SH-SY5Y (cell line): ENCODE measurements around the gene LPAR1.

Experiments used
- GATA2 ChIP-seq: IDR thresholded peaks from 2 replicates; pipeline ENCODE4 v1.6.1; 2011; ENCODE audit warnings: mild to moderate bottlenecking, low read depth, low read length
- GATA3 ChIP-seq: IDR thresholded peaks from 2 replicates; pipeline ENCODE4 v1.6.1; 2011; ENCODE audit warnings: low read depth, mild to moderate bottlenecking, low read length, moderate library complexity

LPAR1 gene

DNA sequence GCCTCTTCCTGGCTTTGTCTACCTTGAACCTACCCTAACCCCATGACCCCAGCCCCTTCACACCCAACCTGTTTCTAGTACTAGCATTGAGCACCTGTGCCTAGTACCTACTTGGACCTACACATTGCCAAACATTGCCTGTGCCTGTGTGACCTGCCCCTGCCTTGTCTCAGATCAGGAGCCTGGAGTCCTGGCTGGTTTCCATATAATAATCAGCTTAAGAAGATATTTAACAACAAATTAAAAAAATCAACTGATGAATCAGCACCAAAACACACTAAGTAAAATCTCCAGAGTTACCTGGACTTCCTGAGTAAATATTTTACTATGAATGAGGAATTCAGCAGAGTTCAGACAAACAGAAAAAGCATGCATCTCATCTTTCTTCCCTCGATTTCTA lies 17.7 kb downstream of the LPAR1 start:
- TF ChIP-seq GATA2 (no peak), GATA3 (no peak)

DNA sequence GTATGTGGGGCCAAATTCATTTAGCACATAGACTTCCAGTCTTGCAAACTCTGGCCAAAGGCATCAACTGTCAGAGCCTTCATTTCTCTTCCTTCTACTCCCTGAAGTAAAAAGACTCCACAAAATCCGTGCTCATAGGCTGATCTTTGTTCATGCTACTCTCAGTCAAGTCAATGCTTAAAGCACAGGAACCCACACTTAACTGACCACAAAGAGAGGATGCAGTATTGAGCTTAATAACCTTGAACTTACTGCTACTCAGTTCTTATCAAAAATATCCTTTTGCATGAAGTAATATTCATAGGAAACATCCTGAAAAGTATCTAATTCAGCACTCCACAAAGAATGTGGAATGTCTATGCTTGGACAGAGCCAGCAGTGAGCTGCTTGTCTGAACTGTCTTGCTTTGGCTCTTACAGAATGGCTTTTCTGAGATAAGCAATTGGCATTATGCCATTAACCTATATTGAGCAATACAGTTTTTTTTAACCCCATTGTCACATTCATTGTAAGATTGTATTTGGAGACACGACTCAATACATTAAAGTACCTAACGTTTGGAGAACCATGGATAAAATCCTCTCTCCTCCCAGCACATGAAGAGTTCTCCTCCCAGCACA lies 21.7 kb downstream of the LPAR1 start:
- TF ChIP-seq GATA3 (no peak), GATA2 (no peak)

DNA sequence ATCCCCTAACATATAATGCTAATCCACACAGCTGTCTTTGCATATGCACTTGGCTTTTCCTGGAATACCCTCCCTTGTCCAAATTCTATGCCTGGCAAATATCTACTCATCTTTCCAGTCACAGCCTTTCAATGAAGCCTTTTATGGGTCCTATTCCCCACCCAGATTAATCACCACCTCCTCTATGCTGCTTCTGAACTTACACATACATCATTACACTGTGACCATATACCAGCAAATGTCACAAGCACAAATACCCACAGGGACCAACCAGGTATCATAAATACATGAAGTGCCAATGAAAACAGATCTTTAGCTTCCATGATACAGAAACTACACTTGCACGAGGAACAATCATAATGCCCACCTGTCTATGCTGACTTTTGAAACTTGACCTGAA lies 22.3 kb downstream of the LPAR1 start:
- TF ChIP-seq GATA2 (no peak), GATA3 (no peak)

DNA sequence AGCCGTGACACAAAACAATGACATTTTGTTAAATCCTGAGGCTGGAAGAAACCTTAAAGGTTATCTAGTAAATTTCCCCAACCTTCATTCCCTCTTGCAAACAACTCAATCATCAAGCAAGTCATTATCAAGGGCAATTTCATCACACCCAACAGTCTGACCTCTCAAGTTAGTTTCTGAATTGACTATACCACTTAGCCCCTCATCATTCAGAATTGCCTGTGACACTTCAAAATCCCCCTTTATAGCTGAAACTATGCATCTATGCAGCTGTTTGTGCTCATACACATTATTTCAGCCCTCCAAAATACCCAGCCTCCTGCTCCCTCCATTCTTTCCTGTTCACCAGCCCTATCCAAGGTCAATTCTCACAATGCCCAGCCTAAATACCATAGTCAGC lies 24.6 kb downstream of the LPAR1 start:
- TF ChIP-seq GATA2 (no peak), GATA3 (no peak)

DNA sequence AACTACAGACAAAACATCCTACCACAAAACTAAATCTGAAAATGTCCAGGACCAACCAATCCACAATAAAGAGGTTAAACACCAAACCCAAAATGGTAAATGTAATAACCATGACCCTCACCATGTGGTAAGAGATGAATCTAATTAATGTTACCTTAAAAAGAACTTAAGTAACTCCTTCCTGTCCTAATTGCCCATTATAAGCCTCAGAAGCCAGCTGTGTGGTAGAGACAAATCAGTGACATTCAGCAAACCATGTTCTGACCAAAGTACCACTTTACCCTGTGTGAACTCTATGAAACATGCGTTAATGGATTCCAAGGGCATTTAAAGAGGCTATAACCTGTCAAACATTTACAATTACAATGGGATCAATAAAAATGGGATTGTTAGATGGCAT lies 25.0 kb downstream of the LPAR1 start:
- TF ChIP-seq GATA3 (no peak), GATA2 (no peak)

DNA sequence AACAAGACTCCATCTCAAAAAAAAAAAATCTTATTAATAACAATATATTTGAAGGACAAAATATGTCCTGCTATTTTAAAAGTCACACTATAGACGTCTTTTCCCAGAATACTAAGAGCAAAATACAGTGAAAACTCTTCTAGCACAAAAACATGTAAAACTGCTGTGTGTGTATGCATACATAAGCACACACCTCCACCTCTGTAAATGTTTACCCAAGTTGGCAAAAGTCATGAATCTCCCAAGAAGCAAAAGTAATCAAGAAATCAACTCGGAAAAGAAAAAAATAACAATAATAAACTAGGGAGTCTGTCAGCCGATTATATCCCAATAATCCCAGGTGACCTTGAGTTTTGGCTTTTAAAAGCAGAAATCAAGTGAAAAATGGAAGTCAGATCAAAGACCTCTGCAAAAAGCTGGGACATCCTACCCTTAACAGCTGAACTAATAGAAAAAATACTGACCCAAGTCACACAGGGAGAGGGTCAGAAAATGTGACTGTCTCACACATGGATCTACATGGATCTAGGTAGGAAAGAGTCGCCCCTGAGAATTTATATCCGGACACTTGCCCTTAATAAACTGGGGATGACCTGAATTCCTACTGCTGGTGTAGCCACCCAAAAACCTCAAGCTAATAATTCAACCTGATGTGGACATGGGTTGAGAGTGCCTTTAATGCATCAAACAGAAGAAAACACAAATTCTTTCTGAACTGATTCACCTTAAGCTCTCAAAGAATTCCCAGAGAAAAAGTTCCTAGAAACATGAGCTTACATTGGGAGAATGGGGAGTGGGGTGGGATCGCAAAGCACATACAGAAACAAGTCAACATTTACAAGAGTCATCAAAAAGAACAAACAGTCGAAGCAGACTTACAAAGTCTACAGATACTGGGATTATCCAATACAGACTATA lies 29.9 kb downstream of the LPAR1 start:
- TF ChIP-seq GATA3: no peak
- TF ChIP-seq GATA2: no peak

GRCh38 chr9:111005746-111006470 lies 32.4 kb downstream of the LPAR1 start:
- TF ChIP-seq GATA3 (no peak), GATA2 (no peak)

DNA sequence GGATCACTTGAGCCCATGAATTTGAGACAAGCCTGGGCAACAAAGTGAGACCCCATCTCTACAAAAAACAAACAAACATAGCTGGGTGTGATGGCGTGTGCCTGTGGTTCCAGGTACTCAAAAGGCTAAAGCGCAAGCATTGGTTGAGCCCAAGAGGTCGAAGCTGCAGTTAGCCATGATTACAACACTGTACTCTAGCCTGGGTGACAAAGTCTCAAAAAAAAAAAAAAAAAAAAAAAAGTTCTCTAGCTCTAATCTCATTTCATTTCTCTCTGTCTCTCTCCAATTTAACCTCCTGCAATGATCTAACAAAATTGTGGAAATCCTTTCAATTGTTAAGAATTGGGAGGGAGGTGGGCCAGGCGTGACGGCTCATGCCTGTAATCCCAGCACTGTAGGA lies 33.3 kb downstream of the LPAR1 start:
- no peak for TF ChIP-seq GATA2
- no peak for TF ChIP-seq GATA3

DNA sequence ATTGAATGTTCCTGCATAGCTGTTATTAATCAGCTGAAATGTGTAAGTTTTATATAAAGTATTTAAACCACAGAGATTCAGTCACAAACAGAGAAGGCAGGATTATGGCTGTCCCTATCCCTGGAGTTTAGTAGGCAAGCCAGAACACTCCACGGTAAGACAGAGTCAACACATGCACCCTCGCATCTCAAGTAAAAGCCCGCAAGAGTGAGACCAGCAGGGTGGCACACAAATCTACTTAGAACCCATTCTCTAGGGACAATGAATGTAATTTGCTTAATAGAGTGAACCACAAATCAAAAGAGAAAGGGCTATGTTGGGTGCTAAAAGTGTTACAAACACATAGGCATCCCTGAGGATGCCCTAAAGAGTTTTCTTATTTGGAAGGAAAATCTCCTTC lies 35.1 kb downstream of the LPAR1 start:
- no peak for TF ChIP-seq GATA2
- no peak for TF ChIP-seq GATA3

DNA sequence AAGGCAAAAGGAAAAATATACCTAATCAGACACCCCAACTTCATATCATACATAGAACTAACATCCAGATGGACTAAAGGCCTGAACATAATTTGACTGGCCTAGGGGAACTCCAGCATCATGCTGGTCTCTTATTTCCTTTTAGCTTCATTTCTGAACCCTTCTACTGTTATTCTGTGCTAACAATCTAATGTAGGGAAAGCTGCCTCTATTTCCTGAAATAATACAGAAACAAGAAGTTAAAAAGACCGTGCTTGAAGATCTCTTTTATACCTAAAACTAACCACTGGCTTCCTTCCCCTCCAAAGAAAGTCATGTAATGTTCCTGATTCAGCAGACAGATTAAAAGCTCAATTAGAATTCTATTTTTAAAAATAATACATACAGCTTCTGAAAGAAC lies 36.7 kb downstream of the LPAR1 start:
- TF ChIP-seq GATA2 (no peak), GATA3 (no peak)

- no peak for TF ChIP-seq GATA3
- no peak for TF ChIP-seq GATA2
Measured at GRCh38 chr9:111000202-111000601, 38.1 kb downstream of the LPAR1 start.

GRCh38 chr9:110999379-110999778 lies 38.9 kb downstream of the LPAR1 start:
- no peak for TF ChIP-seq GATA3
- no peak for TF ChIP-seq GATA2

DNA sequence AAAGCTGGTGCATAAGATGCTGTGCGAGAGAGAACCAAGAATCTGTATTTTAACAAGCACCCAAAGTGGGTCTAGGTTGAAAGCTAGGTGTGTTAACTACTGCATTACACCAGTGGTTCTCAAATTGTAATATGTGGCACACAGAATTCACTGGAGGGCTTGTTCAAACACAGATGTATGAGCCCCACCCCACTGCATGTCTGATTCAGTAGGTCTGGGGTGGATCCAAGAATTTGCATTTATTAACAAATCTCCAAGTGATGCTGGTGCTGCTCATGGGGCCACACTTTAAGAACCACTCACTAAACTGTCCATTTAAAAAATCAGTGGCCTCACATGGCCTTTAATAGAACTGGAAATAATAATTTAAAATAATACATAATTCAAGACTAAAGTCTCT lies 40.4 kb downstream of the LPAR1 start:
- TF ChIP-seq GATA3 (no peak), GATA2 (no peak)

- TF ChIP-seq GATA3: no peak
- TF ChIP-seq GATA2: no peak
Measured at GRCh38 chr9:110996436-110997220, 41.6 kb downstream of the LPAR1 start.
